HG02588 (cell line): ENCODE data around the gene CDH23.

ENCODE experiments used
- ATAC-seq: cut with Tn5 transposase; IDR thresholded peaks from one replicate; pipeline ENCODE4 v1.9.1; 2021; ENCODE audit warnings: mild to moderate bottlenecking, moderate library complexity; ENCODE audit not compliant: unreplicated experiment

The CDH23 gene

GRCh38 chr10:71727738-71728737, 331.3 kb downstream of the CDH23 start:
- peak; percentile 54 for ATAC-seq

- ATAC-seq, result no peak
These were observed 332.5 kb downstream of the CDH23 start for GRCh38 chr10:71729161-71729636.

- no peak for ATAC-seq
These were observed 335.1 kb downstream of the CDH23 start for GRCh38 chr10:71731791-71732190.

- no peak for ATAC-seq
These were observed 338.1 kb downstream of the CDH23 start for GRCh38 chr10:71734797-71735196.

GRCh38 chr10:71735709-71736569, 339.2 kb downstream of the CDH23 start:
- ATAC-seq, result no peak

GRCh38 chr10:71736570-71736952, 339.8 kb downstream of the CDH23 start:
- ATAC-seq, result no peak

GRCh38 chr10:71737001-71737833, 340.5 kb downstream of the CDH23 start:
- no peak for ATAC-seq

- ATAC-seq, result no peak
These were observed 341.1 kb downstream of the CDH23 start for GRCh38 chr10:71737834-71738197.

GRCh38 chr10:71739358-71739900, 342.7 kb downstream of the CDH23 start:
- no peak for ATAC-seq

GRCh38 chr10:71740069-71740653, 343.4 kb downstream of the CDH23 start:
- ATAC-seq, result no peak

- no peak for ATAC-seq
These were observed 344.3 kb downstream of the CDH23 start for GRCh38 chr10:71741029-71741428.

GRCh38 chr10:71741671-71742070, 345.0 kb downstream of the CDH23 start:
- ATAC-seq, result no peak

- no peak for ATAC-seq
These were observed 345.8 kb downstream of the CDH23 start for GRCh38 chr10:71742301-71743088.

- no peak for ATAC-seq
These were observed 346.5 kb downstream of the CDH23 start for GRCh38 chr10:71743089-71743838.

- ATAC-seq, result no peak
These were observed 347.1 kb downstream of the CDH23 start for GRCh38 chr10:71743866-71744265.

GRCh38 chr10:71744897-71745663, 348.4 kb downstream of the CDH23 start:
- no peak for ATAC-seq

GRCh38 chr10:71745664-71746250, 349.0 kb downstream of the CDH23 start:
- no peak for ATAC-seq
